T-helper 2 cell treated with Interferon-gamma antibody and Interleukin-4, amounts not matched to agents 5 μg/mL and 100 μg/mL, for 36 hours (primary cell): ENCODE data around the gene PRODH2.
A peak's percentile ranks its signal among the peaks of the same experiment; 100 is the strongest.

ENCODE experiments used
- DNase-seq: peaks from one replicate; pipeline ENCODE4 v3.0.0; 2021; ENCODE audit warnings: low spot score
- H3K27ac Mint-ChIP-seq: one replicate; pipeline ENCODE4 v1.8.0; 2021; ENCODE audit warnings: mild to moderate bottlenecking, mixed read lengths
- H3K27me3 Mint-ChIP-seq: one replicate; pipeline ENCODE4 v1.8.0; 2021; ENCODE audit warnings: low read depth, mixed read lengths
- H3K36me3 Mint-ChIP-seq: one replicate; pipeline ENCODE4 v1.8.0; 2021; ENCODE audit warnings: low read depth, mixed read lengths
- H3K4me1 Mint-ChIP-seq: one replicate; pipeline ENCODE4 v1.8.0; 2021; ENCODE audit warnings: low read depth, mixed read lengths
- H3K4me3 Mint-ChIP-seq: one replicate; pipeline ENCODE4 v1.8.0; 2022; ENCODE audit warnings: mild to moderate bottlenecking, moderate library complexity, mixed read lengths
- H3K9me3 Mint-ChIP-seq: one replicate; pipeline ENCODE4 v1.8.0; 2021; ENCODE audit warnings: mixed read lengths

PRODH2 gene

GRCh38 chr19:35812220-35813042 is at the start of gene PRODH2:
Gene PRODH2 (minus strand): TSS chr19:35812845. CDS start chr19:35812805, 40 bp downstream.
- DNase-seq = no peak
- Mint-ChIP-seq H3K27ac (no peak within 1 kb of the TSS), H3K36me3 (no peaks in the 10 kb centered on the region), H3K27me3 (peaks cover 6% of the 10 kb centered on the region), H3K4me3 (no peak within 1 kb of the TSS), H3K4me1 (no peaks in the 10 kb centered on the region), H3K9me3 (no peaks in the 10 kb centered on the region)

DNA sequence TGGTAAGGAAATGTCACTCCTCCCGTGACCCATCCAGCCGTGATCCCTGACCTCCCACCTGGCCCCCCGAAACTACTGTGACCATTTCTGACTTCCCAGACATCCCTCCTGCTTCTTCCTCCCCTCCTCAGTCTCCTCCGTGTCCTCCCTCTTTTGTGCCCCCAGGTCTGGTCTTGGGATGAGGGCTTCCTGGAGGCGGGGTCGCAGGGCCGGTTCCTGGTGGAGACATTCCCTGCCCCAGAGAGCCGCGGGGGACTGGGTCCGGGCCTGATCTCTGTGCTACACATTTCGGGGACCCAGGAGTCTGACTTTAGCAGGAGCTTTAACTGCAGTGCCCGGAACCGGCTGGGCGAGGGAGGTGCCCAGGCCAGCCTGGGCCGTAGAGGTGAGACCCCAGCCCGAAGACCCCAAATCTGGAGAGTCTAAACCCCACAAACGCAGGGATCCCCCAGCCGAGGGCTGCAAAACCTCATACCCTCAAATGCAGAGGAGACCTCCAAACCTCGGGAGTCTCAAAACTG is 49.1 kb upstream of the PRODH2 start:
- Mint-ChIP-seq H3K27me3 (peaks cover 68% of the 10 kb centered on the region), H3K27ac (no peak overlapping the region), H3K4me1 (peaks cover 5% of the 10 kb centered on the region), H3K4me3 (no peak overlapping the region), H3K9me3 (no peaks in the 10 kb centered on the region), H3K36me3 (no peaks in the 10 kb centered on the region)
- no peak for DNase-seq

GRCh38 chr19:35860818-35861639 is 48.4 kb upstream of the PRODH2 start:
- Mint-ChIP-seq H3K27ac (no peak overlapping the region), H3K36me3 (no peaks in the 10 kb centered on the region), H3K27me3 (peaks cover 63% of the 10 kb centered on the region), H3K4me3 (no peak overlapping the region), H3K4me1 (peaks cover 5% of the 10 kb centered on the region), H3K9me3 (no peaks in the 10 kb centered on the region)
- DNase-seq = no peak

DNA sequence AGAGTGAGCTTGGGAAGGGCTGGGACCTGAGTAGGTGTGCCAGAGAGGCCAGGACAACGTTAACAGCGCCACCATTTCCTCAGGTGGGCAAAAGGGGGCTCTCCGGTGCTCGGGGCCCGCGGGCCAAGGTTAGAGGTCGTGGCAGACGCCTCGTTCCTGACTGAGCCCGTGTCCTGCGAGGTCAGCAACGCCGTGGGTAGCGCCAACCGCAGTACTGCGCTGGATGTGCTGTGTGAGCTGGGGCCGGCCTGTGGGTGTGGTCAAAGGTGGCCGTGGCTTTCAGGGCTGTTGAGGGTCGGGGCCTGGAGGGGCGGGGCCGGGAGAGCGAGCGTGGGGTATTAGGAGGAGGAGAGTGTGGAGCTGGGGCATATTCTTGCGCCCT is 47.8 kb upstream of the PRODH2 start:
- Mint-ChIP-seq H3K27me3 (peaks cover 62% of the 10 kb centered on the region), H3K9me3 (no peaks in the 10 kb centered on the region), H3K4me1 (peaks cover 5% of the 10 kb centered on the region), H3K4me3 (no peak overlapping the region), H3K27ac (no peak overlapping the region), H3K36me3 (no peaks in the 10 kb centered on the region)
- no peak for DNase-seq

GRCh38 chr19:35859414-35859813 is 46.8 kb upstream of the PRODH2 start:
- Mint-ChIP-seq H3K36me3 (no peaks in the 10 kb centered on the region), H3K27ac (no peak overlapping the region), H3K27me3 (peaks cover 71% of the 10 kb centered on the region), H3K9me3 (no peaks in the 10 kb centered on the region), H3K4me1 (peaks cover 5% of the 10 kb centered on the region), H3K4me3 (no peak overlapping the region)
- no peak for DNase-seq

- H3K9me3 Mint-ChIP-seq = no peaks in the 10 kb centered on the region
- no peak overlapping the region for H3K27ac Mint-ChIP-seq
- no peak for DNase-seq
- H3K4me1 Mint-ChIP-seq = peaks cover 5% of the 10 kb centered on the region
- no peak overlapping the region for H3K4me3 Mint-ChIP-seq
- no peaks in the 10 kb centered on the region for H3K36me3 Mint-ChIP-seq
- H3K27me3 Mint-ChIP-seq = peaks cover 68% of the 10 kb centered on the region
Measured at GRCh38 chr19:35858311-35858710, 45.7 kb upstream of the PRODH2 start.

DNA sequence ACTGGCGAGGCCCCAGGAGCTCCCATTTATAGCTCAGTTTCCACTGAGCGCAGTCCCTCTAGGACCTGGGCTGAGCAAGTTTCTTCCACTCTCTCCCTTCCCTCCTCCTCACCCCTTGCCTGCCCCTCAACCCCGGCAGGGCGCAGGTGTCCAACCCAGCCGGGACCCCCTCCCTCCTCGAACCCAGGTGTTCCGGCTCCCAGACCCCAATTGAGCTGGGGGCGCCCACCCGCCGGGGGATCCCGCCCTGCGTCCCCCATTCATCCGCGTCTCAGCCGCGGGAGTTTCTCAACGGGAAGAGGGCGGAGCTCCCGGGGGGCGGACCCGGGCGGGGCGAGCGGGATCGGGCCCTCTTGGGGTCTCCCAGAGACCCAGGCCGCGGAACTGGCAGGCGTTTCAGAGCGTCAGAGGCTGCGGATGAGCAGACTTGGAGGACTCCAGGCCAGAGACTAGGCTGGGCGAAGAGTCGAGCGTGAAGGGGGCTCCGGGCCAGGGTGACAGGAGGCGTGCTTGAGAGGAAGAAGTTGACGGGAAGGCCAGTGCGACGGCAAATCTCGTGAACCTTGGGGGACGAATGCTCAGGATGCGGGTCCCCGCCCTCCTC is 44.0 kb upstream of the PRODH2 start, which contains the start of gene KIRREL2:
KIRREL2 (plus strand) TSS at position 366 of the 604 bp plus-strand sequence; CDS start at position 575, 209 bp downstream.
- DNase-seq = peak; percentile 25
- no peaks in the 10 kb centered on the region for H3K9me3 Mint-ChIP-seq
- peak within 1 kb of the TSS; percentile 70 for H3K4me3 Mint-ChIP-seq
- peaks cover 70% of the 10 kb centered on the region for H3K27me3 Mint-ChIP-seq
- H3K4me1 Mint-ChIP-seq = peaks cover 5% of the 10 kb centered on the region
- no peaks in the 10 kb centered on the region for H3K36me3 Mint-ChIP-seq
- H3K27ac Mint-ChIP-seq = no peak within 1 kb of the TSS

GRCh38 chr19:35853038-35853756 is 40.6 kb upstream of the PRODH2 start:
- Mint-ChIP-seq H3K27me3 (peaks cover 51% of the 10 kb centered on the region), H3K36me3 (no peaks in the 10 kb centered on the region)

DNA sequence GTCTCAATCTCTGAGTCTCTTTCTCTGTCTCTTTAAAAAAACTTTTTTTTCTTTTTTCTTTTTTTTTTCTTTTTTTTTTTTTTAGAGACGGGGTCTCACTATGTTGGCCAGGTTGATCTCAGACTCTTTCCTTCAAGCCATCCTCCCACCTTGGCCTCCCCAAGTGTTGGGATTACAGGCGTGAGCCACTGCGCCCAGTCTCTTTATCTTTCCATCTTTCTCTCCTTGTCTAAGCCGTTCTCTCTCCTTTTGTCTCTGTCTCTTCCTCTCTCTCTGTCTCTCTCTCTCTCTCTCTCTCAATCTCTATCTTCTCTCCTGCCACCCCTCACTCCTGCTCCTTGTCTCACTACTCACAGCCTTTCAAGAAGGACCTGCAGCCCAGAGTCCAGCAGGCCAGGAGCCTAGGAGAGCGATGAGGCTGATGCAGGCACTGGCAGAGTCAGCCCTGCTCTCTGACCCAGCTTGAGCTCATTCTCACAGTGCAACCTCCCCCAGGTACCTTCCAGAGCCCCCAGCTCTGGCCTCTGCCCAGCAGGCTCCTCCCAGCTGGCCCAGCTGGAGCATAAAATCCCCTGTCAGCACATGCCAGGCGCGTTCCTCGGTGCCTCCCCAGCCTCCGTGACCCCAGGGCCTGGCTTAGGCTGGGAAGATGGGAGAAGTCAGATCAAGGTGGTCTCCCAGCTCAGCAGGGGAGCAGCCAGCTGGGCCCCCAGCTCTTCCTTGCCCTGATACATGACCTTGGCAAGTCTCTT is 39.6 kb upstream of the PRODH2 start, which contains the start of gene NPHS1:
NPHS1 (minus strand) TSS at position 476 of the 752 bp plus-strand sequence. CDS start 667 bp downstream, outside the sequence.
- peaks cover 3% of the 10 kb centered on the region for H3K4me1 Mint-ChIP-seq
- no peak for DNase-seq
- no peak within 1 kb of the TSS for H3K27ac Mint-ChIP-seq
- no peak within 1 kb of the TSS for H3K4me3 Mint-ChIP-seq
- H3K9me3 Mint-ChIP-seq = no peaks in the 10 kb centered on the region
- H3K27me3 Mint-ChIP-seq = peaks cover 46% of the 10 kb centered on the region
- no peaks in the 10 kb centered on the region for H3K36me3 Mint-ChIP-seq

More at GRCh38 chr19:35853038-35853756, 40.6 kb upstream of the PRODH2 start:
- Mint-ChIP-seq H3K27ac (no peak overlapping the region), H3K4me1 (peaks cover 5% of the 10 kb centered on the region), H3K4me3 (no peak overlapping the region), H3K9me3 (no peaks in the 10 kb centered on the region)
- no peak for DNase-seq

DNA sequence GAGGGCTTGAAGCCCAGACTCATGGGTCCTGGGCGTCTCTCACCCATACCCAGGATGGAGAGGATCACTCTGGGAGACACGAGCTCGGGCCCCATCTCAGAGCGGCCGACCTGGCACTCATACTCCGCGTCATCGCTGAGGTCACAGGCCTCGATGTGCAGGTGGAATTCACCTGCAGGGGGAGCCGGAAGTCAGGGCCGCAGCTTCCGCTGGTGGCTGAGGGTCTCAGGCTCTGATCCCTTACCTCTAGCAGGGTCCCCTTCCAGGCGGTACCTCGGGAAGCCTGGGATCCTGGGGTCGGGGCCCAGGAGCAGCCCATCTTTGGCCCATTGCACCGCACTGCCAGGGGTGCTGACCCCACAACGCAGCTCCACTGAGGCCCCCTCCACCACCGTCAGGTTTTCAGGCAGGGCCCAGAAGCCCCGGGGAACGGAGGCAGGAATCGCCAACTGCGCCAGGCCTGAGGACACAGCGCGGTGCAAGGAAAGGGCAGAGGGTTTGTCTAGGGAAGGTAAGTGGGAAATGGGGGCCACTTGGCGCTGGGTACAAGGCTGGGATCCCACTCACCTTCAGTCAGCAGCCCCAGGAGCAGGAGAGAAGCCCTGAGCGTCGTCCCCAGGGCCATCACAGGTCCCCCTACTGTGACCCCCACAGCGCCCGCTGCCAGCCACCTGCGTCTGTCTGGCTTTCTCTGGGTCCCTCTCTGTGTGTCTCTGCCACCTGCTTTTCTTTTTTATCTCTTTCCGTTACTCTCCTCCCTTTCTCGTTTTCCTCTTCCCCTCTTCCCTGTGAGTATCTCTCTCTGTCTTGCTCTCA is 38.8 kb upstream of the PRODH2 start:
- Mint-ChIP-seq H3K36me3 (no peaks in the 10 kb centered on the region), H3K27me3 (peaks cover 47% of the 10 kb centered on the region), H3K9me3 (no peaks in the 10 kb centered on the region), H3K4me1 (peaks cover under 1% of the 10 kb centered on the region), H3K27ac (no peak overlapping the region), H3K4me3 (no peak overlapping the region)
- no peak for DNase-seq

DNA sequence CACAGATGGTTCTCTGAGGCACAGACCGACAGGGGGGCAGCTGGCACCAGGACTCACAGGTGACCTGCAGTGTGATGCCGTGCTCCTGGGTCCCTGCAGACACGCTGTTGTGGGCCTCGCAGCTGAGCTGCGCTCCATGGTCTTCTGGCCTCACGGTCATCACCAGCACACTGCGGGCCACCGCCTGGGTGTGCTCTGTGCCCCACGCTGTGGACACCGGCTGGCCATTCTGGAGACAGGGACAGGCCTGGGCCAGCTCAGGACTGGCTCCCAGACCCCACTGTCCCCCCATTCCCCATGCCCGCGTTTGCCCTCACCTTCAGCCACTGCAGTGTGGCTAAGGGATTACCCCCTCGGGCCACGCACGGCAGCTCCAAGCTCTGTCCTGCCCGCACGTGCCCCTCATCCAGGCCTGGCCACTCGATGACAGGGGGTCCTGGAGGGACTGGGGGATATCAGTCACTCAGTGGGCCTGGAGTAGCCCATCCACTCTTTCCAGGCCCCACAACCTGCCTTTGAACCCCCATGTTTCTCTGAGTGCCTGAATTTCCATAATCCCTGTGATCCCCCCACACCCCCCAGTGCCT is 36.4 kb upstream of the PRODH2 start:
- H3K4me1 Mint-ChIP-seq = peaks cover 9% of the 10 kb centered on the region
- DNase-seq = no peak
- H3K9me3 Mint-ChIP-seq = no peaks in the 10 kb centered on the region
- H3K36me3 Mint-ChIP-seq = no peaks in the 10 kb centered on the region
- no peak overlapping the region for H3K4me3 Mint-ChIP-seq
- no peak overlapping the region for H3K27ac Mint-ChIP-seq
- peaks cover 55% of the 10 kb centered on the region for H3K27me3 Mint-ChIP-seq

- Mint-ChIP-seq H3K36me3 (no peaks in the 10 kb centered on the region), H3K4me3 (no peak overlapping the region), H3K9me3 (no peaks in the 10 kb centered on the region), H3K27me3 (peaks cover 59% of the 10 kb centered on the region), H3K4me1 (peaks cover 9% of the 10 kb centered on the region), H3K27ac (no peak overlapping the region)
- no peak for DNase-seq
Measured at GRCh38 chr19:35848486-35848885, 35.8 kb upstream of the PRODH2 start.
